Smooth muscle cell (in vitro differentiated cells): ENCODE measurements around the gene NLRP6. TPM values are rescaled to one million over a fixed set of nuclear protein-coding genes. Genes with fewer than 3 reads are reported as not detected.

Experiments
- DNase-seq: peaks from one replicate; lab custom pipeline; 2025; ENCODE audit not compliant: unreplicated experiment; lab: John Stamatoyannopoulos, UW
- H2AFZ ChIP-seq: fragments of 200-600 bp; sonication (generic); 2 replicates; pipeline ENCODE4 v1.6.0; 2016; ENCODE audit warnings: antibody characterized with exemption, low read depth, mild to moderate bottlenecking
- H3F3A ChIP-seq: fragments of 200-600 bp; sonication (generic); 2 replicates; pipeline ENCODE4 v1.6.0; 2017; ENCODE audit warnings: antibody characterized with exemption, low read depth
- H3K27ac ChIP-seq: fragments of 200-600 bp; sonication (generic); 2 replicates; pipeline ENCODE4 v1.5.1; 2016; ENCODE audit warnings: low read depth, mild to moderate bottlenecking
- H3K27me3 ChIP-seq: fragments of 200-600 bp; sonication (generic); 2 replicates; pipeline ENCODE4 v1.6.1; 2016; ENCODE audit warnings: low read depth, mild to moderate bottlenecking
- H3K36me3 ChIP-seq: fragments of 200-600 bp; sonication (generic); 2 replicates; pipeline ENCODE4 v1.5.1; 2016; ENCODE audit warnings: low read depth
- H3K4me1 ChIP-seq: fragments of 200-600 bp; sonication (generic); 2 replicates; pipeline ENCODE4 v1.5.1; 2016; ENCODE audit warnings: low read depth
- H3K4me2 ChIP-seq: fragments of 200-600 bp; sonication (generic); 2 replicates; pipeline ENCODE4 v1.6.0; 2016; ENCODE audit warnings: mild to moderate bottlenecking
- H3K4me3 ChIP-seq: fragments of 200-600 bp; sonication (generic); 2 replicates; pipeline ENCODE4 v1.5.1; 2016; ENCODE audit warnings: mild to moderate bottlenecking
- H3K79me2 ChIP-seq: fragments of 200-600 bp; sonication (generic); 2 replicates; pipeline ENCODE4 v1.6.0; 2016; ENCODE audit warnings: low read depth, mild to moderate bottlenecking
- H3K9ac ChIP-seq: fragments of 200-600 bp; sonication (generic); 2 replicates; pipeline ENCODE4 v1.6.0; 2016; ENCODE audit warnings: low read depth
- H3K9me3 ChIP-seq: fragments of 200-600 bp; sonication (generic); replicated peaks from 2 replicates; pipeline ENCODE4 v1.5.1; 2016; ENCODE audit warnings: low read depth
- H4K20me1 ChIP-seq: fragments of 200-600 bp; sonication (generic); 2 replicates; pipeline ENCODE4 v1.6.0; 2016; ENCODE audit warnings: low read depth
- CTCF ChIP-seq: fragments of 200-600 bp; sonication (generic); IDR thresholded peaks from 2 replicates; pipeline ENCODE4 v1.5.1; 2017; ENCODE audit warnings: borderline replicate concordance, mild to moderate bottlenecking, antibody characterized with exemption; ENCODE audit not compliant: insufficient read depth, poor library complexity, severe bottlenecking
- WGBS: methylation state at CpG from one replicate; pipeline ENCODE4 v1.1.7; 2016; ENCODE audit warnings: low lambda C conversion rate; 5-methylcytosine and 5-hydroxymethylcytosine counted together
- polyA plus RNA-seq: library from polyadenylated mRNA; unstranded; fragments of >200 nt; fragmentation: Nextera tagmentation; extraction: Ambion mirVana; gene quantifications from 2 replicates; pipeline ENCODE4 v1.2.1, GENCODE V29; 2016
- total RNA-seq: library from RNA; depleted of rRNA; stranded (reverse); fragments of >200 nt; gene quantifications from 2 replicates; pipeline ENCODE4 v1.2.3, GENCODE V29; 2014

The NLRP6 gene
- total and polyA plus RNA-seq, 2 experiments from 2014 or later: not detected

GRCh38 chr11:296171-297050 lies 18.2 kb downstream of the NLRP6 start:
- Histone ChIP-seq H3K9me3 (no peaks in the 10 kb centered on the region), H3K4me3 (no peak overlapping the region), H3K9ac (no peak overlapping the region), H2AFZ (no peak overlapping the region), H3K27ac (no peak overlapping the region), H3K4me1 (no peaks in the 10 kb centered on the region), H3K27me3 (no peaks in the 10 kb centered on the region), H4K20me1 (no peaks in the 10 kb centered on the region), H3K36me3 (no peaks in the 10 kb centered on the region), H3F3A (no peaks in the 10 kb centered on the region), H3K79me2 (no peaks in the 10 kb centered on the region), H3K4me2 (no peak overlapping the region)
- 94% methylated on average over 33 of the region's 35 CpGs for WGBS
- no peak for DNase-seq
- no peak for TF ChIP-seq CTCF

DNA sequence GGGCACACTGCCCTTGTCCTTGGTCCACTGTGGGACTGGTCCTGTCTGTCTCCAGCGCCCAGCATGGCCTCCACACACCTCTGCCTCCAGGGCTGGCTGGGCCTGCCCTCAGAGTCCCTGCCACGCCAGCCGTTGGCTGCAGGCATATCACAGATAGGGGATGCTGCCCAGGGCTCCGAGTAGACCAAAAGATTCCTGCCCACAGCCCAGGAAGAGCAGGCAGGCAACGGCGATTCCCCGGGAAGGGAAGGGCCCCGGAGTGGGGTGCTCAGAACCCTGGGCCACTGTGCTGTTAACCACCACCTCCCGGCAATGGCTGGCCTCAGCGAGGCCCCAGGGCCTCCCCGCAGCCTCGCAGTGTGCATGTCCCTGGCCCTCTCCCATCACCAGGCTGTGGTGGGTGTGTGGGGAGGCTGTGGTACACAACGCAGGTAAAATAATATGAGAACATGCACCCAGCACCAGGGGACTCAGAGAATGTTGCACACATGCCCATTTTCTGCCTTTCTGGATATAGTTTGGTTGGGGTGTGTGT lies 18.9 kb downstream of the NLRP6 start:
- Histone ChIP-seq H3K27ac (no peak overlapping the region), H2AFZ (no peak overlapping the region), H4K20me1 (no peaks in the 10 kb centered on the region), H3K79me2 (no peaks in the 10 kb centered on the region), H3K4me1 (no peaks in the 10 kb centered on the region), H3K4me2 (no peak overlapping the region), H3K9me3 (no peaks in the 10 kb centered on the region), H3K27me3 (no peaks in the 10 kb centered on the region), H3F3A (no peaks in the 10 kb centered on the region), H3K4me3 (no peak overlapping the region), H3K9ac (no peak overlapping the region), H3K36me3 (no peaks in the 10 kb centered on the region)
- DNase-seq: no peak
- no peak for TF ChIP-seq CTCF
- WGBS: 82% methylated on average over 13 of the region's 13 CpGs

GRCh38 chr11:297586-298405 lies 19.6 kb downstream of the NLRP6 start:
- Histone ChIP-seq H3K27ac (no peak overlapping the region), H3K4me3 (no peak overlapping the region), H3K4me1 (no peaks in the 10 kb centered on the region), H3F3A (no peaks in the 10 kb centered on the region), H3K4me2 (no peak overlapping the region), H3K36me3 (no peaks in the 10 kb centered on the region), H3K79me2 (no peaks in the 10 kb centered on the region), H3K27me3 (no peaks in the 10 kb centered on the region), H3K9ac (no peak overlapping the region), H2AFZ (no peak overlapping the region), H3K9me3 (no peaks in the 10 kb centered on the region), H4K20me1 (no peaks in the 10 kb centered on the region)
- 81% methylated on average over 26 of the region's 26 CpGs for WGBS
- DNase-seq: no peak
- TF ChIP-seq CTCF: no peak
